ENCODE measurements around the gene GNAS-AS1.

GRCh38 chr20:58843128-58843556 is 7.6 kb downstream of the GNAS-AS1 start:
- TF ChIP-seq GATA2 (IDR thresholded peaks at IDR 0.05; ENCODE audit: low read depth, low read length) (no peak), GATA3 (IDR thresholded peaks at IDR 0.05; ENCODE audit: low read depth, low read length) (no peak)
